ENCODE measurements around the gene DPP8.
"Not testable (repeated sequence)": the region's sequence is repeated elsewhere in the genome, so short reads cannot be mapped to it uniquely, and the experiment has no call there.

DPP8 gene

DNA sequence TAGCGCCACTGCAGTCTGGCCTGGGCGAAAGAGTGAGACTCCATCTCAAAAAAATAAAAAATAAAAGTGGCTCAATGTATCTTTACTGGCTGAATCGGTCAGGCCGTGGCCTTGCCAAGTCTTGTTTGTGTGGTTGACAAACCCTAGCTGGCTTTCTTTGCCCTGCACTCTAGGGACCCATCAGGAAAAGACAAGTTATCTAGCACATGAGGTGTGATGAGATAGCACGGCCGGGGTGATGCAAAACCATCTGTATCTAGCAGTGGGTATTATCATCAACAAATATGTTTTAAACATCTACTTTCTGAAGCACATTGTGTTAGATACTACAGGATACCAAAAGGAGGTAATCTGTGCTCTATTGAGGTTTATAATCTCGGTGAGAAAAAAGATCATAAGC lies 3.9 kb upstream of the DPP8 start:
- DNase-seq = no peak

DNA sequence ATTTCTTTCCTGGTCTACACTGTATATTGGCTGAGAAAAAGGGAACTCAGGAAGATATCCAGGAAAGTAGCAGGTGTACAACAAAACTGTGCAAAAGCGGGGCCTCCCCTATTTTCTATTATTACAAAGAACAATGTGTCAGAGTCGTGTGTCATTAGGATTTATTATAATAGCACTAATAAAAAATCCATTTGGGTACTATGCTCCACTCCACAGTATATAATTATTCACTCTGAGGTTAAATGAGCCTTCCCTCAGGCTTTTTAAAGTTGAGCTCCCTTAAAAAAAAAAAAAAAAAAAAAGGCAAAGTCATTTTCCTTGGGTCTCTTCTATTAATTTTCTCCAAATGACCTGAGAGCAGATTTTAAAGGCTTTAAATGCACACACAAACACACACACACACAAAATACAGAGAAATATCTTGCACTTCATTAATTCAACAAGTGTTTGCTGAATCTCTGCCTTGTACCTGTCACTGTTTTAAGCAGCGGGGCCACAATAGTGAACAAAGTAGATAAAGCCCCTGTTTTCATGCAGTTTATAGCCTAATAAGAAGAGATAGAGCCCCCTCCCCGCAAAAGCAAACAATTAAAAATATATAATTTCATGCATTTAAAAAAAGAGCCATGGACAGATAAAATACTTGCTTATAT lies 1.3 kb upstream of the DPP8 start:
- DNase-seq = no peak

DNA sequence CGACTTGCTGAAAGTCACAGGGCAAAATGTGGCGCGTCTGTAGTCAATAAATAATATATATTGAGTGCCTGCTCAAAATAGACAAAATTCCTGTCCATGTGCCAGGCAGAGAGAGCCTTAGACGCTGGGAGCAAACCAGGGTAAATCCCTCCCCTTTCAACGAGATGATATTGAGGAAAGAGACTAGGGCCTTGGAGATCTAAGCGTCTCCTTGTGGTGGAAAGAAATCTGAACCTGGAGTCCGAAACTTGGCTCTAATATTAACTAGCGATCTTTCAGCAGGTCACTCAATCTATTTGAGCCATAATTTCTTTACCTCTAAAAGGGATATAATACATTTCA lies 348 bp upstream of the DPP8 start:
- DNase-seq = no peak

DNA sequence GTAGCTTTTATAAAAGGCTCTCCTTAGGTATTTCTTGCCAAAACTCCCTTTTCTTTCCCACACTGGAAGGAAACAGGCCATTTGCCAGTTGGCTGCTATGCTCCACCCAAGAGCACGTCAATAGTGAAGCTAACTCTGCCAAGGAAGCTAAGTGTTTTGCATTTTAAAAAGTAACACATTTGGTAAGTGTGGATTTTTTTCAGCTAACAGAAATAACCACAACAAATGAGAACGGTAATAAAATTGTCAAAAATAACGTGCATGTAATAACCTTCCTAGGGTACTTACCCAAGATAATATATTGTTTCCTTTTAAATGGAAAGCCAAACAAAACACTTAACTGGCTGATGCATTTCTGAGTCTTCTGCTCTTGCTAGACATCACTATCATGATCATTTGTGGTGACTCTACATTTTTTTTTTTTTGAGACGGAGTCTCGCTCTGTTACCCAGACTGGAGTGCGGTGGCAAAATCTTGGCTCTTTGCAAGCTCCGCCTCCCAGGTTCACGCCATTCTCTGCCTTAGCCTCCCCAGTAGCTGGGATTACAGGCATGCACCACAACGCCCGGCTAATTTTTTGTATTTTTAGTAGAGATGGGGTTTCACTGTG lies 4.6 kb downstream of the DPP8 start:
- no peak for DNase-seq

DNA sequence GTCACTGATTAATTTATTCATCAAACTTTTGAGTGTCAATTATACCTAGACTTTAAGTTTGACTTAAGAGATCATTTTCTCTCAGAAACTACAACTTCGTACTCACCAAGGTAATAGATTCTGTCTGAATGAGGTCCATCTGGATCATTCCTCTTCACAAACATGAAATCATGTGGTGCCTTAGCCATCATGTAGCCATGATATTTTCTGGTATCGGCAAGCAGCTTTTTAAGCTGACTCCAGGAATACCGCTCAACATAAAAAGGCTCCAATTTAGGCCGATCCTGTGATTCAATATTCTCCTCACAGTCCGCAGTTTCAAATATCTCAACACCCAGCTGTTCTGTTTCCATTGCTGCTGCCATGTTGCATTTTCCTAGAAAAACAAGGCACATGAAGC lies 5.3 kb downstream of the DPP8 start:
- no peak for DNase-seq

DNA sequence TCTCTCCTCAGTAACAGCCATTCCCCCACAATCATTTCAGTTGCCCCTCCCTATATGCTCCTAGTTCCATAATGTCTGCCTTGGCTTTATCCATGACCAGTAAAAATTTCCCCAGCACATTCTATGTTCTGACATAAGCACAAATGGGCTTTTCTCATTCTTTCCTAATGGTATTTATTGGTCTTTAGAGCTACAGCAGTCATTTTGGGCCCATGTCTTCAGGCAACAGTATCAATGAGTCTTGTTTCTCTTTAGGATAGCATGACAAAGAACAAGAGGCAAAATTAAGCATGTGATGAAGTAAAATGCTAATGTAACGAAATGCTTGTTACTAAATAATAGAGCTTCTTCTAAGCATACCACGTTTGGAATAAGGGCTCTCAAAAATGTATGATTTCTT lies 8.2 kb downstream of the DPP8 start:
- no peak for DNase-seq

DNA sequence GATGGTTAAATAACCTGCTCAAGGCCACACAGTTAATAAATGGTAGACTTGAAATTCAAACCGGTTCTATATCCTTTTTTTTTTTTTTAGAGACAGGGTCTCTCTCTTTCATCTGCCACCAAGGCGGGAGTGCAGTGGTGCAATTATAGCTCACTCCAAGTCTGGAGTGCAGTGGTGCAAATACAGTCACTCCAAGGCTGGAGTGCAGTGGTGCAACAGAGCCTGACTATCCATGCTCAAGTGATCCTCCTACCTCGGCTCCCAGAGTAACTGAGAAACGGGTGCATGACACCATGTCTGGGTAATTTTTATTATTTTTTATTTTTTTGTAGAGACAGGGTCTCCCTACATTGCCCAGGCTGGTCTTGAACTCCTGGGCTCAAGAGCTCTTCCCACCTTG lies 23.4 kb downstream of the DPP8 start:
- no peak for DNase-seq

DNA sequence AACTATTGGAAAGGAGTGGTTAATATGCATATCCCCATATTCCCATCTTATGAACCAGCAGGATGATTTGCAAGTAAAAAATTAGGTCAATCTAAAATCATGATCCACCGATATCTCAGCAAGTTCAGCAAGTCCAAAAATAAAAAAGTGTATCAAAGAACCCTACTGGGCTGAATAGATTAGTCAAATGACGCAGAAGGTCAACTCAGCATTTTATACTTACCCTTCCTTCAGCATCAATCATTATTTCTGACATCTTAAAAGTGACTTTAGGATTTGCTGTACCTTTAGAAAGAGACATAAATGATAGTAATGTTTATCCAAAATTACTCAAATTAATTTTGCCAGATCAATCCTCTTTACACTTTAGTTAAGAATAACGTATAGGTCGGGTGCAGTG lies 32.6 kb downstream of the DPP8 start:
- DNase-seq = no peak

DNA sequence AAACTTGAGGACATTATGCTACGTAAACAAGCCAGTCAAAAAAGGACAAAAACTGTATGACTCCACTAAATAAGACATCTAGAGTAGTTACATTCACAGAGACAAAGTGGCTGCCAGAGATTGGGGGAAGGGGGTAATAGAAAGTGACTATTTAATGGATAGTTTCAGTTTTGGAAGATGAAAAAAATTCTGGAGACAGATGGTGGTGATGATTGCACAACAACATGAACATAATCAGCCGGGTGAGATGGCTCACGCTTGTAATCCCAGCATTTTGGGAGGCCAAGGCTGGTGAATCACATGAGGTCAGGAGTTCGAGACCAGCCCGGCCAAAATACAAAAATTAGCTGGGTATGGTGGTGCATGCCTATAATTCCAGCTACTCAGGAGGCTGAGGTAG lies 40.6 kb downstream of the DPP8 start:
- no peak for DNase-seq

DNA sequence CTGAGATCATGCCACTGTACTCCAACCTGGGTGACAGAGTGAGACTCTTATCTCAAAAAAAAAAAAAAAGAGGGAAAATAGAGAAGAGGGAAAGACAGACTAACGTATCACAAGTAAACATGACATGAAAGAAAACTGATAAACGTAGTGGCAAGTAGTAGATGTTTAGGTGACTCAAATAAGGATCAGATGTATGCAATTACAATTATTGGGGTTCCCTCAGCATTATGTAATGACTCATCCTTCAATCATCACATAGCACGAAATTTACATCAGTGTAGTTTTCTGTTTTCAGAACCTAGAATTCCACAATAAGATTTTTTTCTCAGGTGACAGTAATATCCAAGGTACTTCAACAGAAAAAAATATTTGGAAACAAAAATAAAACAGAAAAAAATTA lies 46.6 kb downstream of the DPP8 start:
- DNase-seq = no peak

DNA sequence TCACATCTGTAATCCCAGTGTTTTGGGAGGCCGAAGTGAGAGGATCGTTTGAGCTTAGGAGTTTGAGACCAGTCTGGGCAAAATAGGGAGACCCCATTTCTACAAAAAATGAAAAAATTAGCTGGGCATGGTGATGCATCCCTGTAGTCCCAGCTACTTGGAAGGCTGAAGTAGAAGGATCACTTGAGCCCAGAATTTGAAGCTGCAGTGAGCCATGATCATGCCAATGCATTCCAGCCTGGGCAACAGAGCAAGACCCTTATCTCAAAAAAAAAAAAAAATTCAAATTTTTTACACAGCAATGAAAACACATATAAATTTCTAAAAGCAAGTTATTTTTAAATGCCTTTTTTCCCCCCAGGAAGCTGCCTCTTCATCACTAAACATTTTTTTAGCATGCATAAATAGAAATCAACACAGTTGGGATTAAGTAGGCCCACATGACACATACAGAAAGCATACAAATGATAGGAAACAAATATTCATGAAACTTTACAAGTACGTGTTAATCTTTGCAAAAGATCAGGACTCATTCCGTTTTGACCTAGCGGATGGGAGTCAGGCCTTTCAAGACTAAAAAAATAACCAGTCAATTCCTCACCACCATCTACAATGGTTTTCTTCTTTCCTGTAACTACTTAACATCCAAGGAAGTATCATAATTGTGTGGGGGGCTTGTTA lies 49.1 kb downstream of the DPP8 start:
- DNase-seq = no peak

DNA sequence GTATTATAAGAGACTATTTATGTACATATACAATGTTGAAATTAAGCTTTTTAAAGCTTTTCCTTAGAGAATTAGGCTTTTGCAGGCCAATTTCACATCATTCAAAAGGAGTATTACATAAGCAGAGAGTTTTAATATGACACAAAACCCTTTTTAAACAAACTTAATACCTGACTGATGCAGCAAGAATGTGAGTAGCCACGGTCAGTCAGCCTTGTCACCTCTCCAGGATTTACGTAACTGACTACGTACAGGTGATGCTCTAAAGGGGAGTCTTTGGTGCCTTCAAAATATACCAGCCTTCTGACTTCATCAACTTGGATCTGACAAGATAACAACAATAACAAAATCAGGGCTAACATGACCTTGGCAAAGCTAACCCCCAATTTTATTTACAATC lies 50.6 kb downstream of the DPP8 start:
- no peak for DNase-seq

DNA sequence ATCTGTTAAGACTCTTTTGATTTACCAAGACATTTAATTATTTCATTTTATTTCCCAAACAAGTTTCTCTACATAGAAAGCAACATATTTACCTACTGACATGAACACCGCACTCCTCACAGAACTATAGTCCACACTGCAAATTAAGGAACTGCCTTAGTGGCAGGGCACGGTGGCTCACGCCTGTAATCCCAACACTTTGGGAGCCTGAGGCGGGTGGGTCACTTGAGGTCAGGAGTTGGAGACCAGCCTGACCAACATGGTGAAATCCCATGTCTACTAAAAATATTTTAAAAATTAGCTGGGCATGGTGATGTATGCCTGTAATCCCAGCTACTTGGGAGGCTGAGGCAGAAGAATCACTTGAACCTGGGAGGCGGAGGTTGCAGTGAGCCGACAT lies 54.4 kb downstream of the DPP8 start:
- not testable (repeated sequence) for DNase-seq

DNA sequence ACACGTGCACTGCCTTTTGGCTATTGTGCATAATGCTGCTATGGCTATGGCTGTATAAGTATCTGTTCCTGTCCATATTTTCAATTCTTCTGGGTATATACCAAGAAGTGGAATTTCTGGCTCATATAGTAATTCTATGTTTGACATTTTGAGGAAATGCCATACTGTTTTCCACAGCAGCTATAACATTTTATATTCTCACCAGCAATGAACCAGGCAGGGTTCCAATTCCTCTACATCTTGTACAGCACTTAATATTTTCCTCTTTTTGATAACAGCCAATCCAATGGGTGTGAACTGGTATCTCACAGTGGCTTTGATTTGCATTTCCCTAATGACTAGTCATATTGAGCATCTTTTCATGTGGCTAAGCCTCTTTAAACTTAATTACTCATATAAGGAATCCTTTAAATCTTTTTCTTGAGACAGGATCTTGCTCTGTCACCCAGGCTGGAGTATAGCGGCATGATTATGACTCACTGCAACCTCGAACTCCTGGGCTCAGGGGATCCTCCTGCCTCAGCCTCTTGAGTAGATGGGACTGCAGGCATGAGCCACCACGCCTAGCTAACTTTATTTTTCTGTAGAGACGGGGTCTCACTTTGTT lies 56.6 kb downstream of the DPP8 start:
- DNase-seq = no peak

DNA sequence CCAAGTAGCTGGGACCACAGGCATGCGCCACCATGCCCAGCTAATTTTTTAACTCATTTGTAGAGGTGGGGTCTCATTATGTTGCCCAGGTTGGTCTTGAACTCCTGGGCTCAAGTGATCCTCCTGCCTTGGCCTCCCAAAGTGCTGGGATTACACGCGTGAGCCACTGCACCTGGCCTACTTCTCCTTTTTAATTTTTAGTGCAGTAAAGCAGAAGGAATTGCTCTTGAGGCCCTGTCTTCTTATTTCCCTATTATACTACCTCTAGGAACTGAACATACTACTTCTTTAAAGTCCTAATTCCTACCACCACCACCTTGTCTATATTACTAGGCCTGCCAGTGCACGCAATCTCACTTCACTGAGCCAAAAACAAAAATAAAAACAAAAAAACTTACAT lies 62.2 kb downstream of the DPP8 start:
- DNase-seq = not testable (repeated sequence)

DNA sequence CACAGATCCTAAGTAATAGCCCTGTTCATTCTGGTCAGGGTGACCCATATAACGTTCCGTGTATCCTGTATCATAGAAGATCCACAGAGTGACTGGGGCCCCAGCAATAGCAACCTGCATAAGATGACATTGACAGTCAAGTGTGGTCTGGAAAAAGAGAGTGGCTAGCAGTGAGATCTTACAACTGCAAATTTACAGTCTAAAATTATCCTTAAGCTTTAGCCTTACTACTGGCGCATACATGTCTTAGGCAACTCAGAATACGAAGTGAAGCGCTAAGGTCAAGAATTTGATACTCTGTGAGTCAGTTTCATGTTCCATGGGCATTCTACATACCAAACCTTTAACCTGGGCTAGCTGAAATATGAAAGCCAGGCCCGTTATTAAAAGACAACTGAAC lies 65.5 kb downstream of the DPP8 start:
- DNase-seq = no peak

DNA sequence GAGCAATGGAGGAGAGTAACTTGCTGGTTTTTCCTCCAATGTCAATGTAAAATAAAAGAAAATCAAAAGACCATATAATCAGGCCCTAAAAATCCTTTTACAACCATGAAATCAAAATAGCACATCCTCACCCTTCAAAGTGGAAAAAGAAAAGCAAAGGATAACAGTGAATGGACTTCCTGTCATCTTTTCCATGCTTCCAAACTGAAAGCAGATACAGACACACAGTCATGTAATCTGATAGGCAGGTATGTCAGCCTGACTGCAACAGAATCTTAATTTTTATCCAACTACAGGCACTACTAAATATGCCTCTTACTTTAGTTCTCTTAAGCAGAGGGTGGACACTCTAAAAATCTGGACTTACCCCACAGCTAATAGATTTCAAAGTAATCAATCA lies 66.9 kb downstream of the DPP8 start:
- no peak for DNase-seq

DNA sequence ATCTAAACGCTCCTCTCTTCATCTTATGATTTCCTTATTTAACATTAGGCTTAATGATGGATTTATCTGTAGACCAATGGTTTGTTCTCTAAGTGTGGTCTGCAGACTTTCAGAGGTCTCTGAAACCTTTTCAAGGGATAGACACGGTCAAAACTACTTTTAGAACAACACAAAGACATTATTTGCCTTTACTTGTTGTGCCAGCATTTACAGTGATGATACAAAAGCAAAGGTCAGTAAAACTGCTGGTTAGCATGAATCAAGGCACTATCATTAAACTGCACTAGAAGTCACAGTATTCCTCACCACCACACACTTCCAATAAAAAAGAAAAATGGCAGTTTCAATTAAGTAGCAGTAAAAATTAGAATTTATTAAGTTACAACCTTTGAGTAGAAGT lies 70.3 kb downstream of the DPP8 start:
- no peak for DNase-seq

DNA sequence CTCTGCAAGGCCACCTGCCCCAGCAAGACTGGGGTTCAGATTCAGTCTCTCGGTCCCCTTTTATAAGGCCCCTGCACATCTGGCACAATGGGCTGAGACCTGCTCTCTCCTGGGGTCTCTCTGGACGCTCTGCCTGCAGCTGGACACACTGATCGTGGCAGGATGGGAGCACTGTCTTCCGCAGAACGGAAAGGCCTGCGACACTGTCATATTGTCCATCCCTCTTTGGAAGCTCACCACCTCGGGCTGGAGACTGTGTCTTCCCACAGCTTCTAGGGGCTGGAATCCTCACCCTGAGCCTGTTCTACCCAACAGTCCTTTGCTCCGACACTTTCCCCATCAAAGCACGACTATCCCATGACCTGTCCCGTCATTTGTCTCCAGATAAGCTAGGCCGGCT lies 83.3 kb downstream of the DPP8 start:
- DNase-seq = no peak

DNA sequence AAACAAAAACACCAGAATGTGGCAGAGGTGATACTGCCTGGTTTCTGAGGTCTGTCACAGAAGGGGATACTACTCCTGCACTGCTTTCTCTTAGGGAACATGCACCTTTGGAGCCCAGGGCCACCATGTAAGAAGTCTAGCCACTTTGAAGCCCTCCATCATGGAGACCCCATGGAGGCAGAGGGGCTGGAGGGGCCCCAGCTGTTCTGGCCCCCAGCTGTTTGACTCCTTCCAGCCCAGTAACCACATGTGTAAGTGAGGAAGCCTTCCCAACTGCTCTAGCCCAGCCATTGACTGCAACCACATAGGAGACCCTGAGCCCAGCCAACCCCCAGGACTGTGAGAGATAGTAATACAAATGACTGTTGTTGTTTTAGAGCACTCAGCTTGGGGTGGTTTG lies 85.8 kb downstream of the DPP8 start:
- no peak for DNase-seq

DNA sequence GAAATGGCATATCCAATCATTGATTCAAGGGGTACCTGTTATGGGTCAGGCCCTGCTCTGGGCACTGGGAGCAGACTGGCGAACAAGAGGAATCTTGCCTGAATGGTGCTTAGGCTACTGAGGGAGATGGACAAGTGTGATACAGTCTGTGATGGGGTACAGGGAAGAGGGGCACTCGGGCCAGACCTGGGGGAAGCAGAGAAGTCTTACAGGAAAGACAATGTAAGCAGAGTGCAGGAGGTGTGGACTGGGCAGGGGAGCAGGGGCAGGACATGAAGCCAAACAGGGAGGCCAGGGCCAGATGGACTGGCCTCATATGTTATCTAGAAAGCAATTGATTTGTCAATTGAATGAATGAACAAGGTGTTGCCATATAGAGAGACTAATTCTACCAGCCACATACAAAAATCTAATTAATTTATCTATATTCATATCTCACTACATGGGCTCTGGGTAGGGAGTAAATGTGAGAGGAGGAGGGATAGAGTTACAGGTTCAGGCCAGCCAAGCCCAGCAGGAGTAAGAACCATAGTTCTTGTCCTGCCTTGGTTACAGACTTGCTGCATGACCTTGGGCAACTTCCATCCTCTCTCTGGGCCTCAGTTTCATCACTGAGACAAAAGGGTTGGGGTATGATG lies 91.2 kb downstream of the DPP8 start:
- no peak for DNase-seq

DNA sequence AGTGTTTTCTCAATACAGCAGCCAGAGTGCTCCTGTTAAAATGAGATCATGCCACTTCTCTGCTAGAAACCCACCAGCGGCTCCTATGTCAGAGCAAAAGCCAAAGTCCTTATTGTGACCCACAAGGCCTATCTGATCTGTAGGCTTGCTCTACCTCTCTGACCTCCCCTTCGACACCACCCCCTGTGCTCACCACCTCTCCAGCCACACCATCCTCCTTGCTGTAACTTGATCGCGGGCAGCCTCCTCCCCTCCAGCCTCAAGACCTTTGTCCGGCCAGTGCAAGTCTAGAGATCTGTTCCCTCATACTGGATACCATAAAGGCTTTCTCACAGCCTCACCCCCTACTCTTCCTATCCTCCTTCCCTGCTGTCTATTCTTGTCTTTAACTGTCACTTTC lies 92.8 kb downstream of the DPP8 start:
- DNase-seq = no peak

DNA sequence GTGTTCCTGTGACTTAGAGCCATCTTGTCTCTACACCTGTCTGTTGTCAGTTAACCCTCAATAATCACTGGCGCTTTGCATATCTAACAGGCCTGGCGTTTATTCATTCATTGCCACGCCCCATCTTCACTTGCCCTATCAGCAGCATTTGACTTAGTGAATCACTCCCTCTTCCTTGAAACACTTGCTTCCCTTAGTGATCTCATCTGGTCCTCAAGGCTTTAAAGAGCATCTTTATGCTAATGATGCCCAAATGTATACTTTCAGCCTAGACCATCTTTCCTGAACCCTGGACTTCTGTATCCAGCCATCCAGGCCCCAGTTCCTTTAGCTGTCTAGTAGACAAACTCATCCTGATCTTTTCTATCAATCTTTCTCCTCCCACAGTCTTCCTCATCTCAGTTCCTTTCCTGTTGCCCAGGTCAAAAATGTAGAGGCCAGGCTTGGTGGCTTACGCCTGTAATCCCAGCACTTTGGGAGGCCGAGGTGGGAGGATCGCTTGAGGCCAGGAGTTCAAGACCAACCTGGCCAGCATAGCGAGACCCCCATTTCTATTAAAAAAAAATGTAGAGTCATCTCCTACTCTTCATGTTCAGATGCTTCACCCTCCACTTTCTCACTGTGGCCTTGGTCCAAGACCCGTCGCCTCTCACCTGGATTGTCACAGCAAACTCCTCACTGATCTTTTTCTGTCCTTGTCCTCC lies 93.4 kb downstream of the DPP8 start:
- no peak for DNase-seq

Data from NCI-H2029 (cell line).